GM18502 (cell line): Measurements from ENCODE around the gene RHOB.
"Not testable (repeated sequence)": the region's sequence is repeated elsewhere in the genome, so short reads cannot be mapped to it uniquely, and the experiment has no call there.

ENCODE experiments used
- ATAC-seq: cut with Tn5 transposase; IDR thresholded peaks from one replicate; pipeline ENCODE4 v1.9.1; 2021; ENCODE audit warnings: mild to moderate bottlenecking; ENCODE audit not compliant: unreplicated experiment, poor library complexity

RHOB gene

GRCh38 chr2:20451341-20451740 is 4.5 kb downstream of the RHOB start:
- no peak for ATAC-seq

GRCh38 chr2:20451761-20452499 is 5.1 kb downstream of the RHOB start:
- no peak for ATAC-seq

GRCh38 chr2:20452551-20452950 is 5.7 kb downstream of the RHOB start:
- ATAC-seq = no peak

GRCh38 chr2:20453087-20453486 is 6.2 kb downstream of the RHOB start:
- ATAC-seq = no peak

- no peak for ATAC-seq
Measured at GRCh38 chr2:20454036-20454981, 7.4 kb downstream of the RHOB start.

- no peak for ATAC-seq
Measured at GRCh38 chr2:20455076-20455587, 8.3 kb downstream of the RHOB start.

GRCh38 chr2:20456116-20456571 is 9.3 kb downstream of the RHOB start:
- ATAC-seq = no peak

- ATAC-seq = no peak
Measured at GRCh38 chr2:20456636-20457426, 10.0 kb downstream of the RHOB start.

- ATAC-seq = no peak
Measured at GRCh38 chr2:20457661-20458630, 11.1 kb downstream of the RHOB start.

- ATAC-seq = not testable (repeated sequence)
Measured at GRCh38 chr2:20458737-20459484, 12.0 kb downstream of the RHOB start.

GRCh38 chr2:20465716-20466394 is 19.0 kb downstream of the RHOB start:
- no peak for ATAC-seq

- ATAC-seq = no peak
Measured at GRCh38 chr2:20467789-20468548, 21.1 kb downstream of the RHOB start.

GRCh38 chr2:20468549-20469500 is 22.0 kb downstream of the RHOB start:
- no peak for ATAC-seq

- no peak for ATAC-seq
Measured at GRCh38 chr2:20469595-20469994, 22.7 kb downstream of the RHOB start.

GRCh38 chr2:20470211-20470610 is 23.3 kb downstream of the RHOB start:
- no peak for ATAC-seq

- no peak for ATAC-seq
Measured at GRCh38 chr2:20471148-20471547, 24.3 kb downstream of the RHOB start.
